SK-N-SH (cell line): Measurements from ENCODE around the gene RBBP7. TPM values are rescaled to one million over a fixed set of nuclear protein-coding genes. Genes with fewer than 3 reads are reported as not detected.
A peak's percentile ranks its signal among the peaks of the same experiment; 100 is the strongest.

Experiments used
- CTCF ChIA-PET: fragments of 300-600, 350-600 bp; formaldehyde crosslinking; extraction: SDS; loops from one replicate; lab custom pipeline; 2021; lab: Yijun Ruan, JAX
- POLR2A ChIA-PET: fragments of 350-600 bp; sonication (Branson Sonifier 250); formaldehyde crosslinking; extraction: SDS; loops from one replicate; lab custom pipeline; 2020; ENCODE audit warnings: antibody characterized with exemption, inconsistent platforms; lab: Yijun Ruan, JAX
- DNase-seq: peaks from one replicate; pipeline ENCODE4 v3.0.0; 2012
- H2AFZ ChIP-seq: fragments of 200-600 bp; sonication (generic); 2 replicates; pipeline ENCODE4 v1.8.1; 2016; ENCODE audit warnings: antibody characterized with exemption, mild to moderate bottlenecking, low read depth
- H3F3A ChIP-seq: fragments of 200-600 bp; sonication (generic); replicated peaks from 2 replicates; pipeline ENCODE3; 2016; ENCODE audit warnings: antibody characterized with exemption, mild to moderate bottlenecking; ENCODE audit not compliant: insufficient read depth
- H3K27ac ChIP-seq, 2 experiments: fragments of 200-500 bp in 1 of 2; fragments of 200-600 bp in 1 of 2; sonication (Bioruptor generic) in 1 of 2; sonication (generic), shearing (Covaris generic) in 1 of 2; 2 replicates each; pipeline versions ENCODE4 v1.5.1 to v1.6.1; 2014 to 2016; ENCODE audit warnings: low read depth in 2 of 2, inconsistent platforms in 1 of 2, low read length in 1 of 2, mild to moderate bottlenecking in 1 of 2, mixed read lengths in 1 of 2
- H3K27me3 ChIP-seq: fragments of 200-600 bp; sonication (generic), shearing (Covaris generic); 2 replicates; pipeline ENCODE4 v1.6.1; 2016; ENCODE audit warnings: mixed run types; ENCODE audit not compliant: insufficient read depth
- H3K36me3 ChIP-seq, 2 experiments: fragments of 200-500 bp in 1 of 2; fragments of 200-600 bp in 1 of 2; sonication (Bioruptor generic) in 1 of 2; sonication (generic) in 1 of 2; replicated peaks in 1 of 2; 2 replicates each; pipeline versions ENCODE3 to v1.5.1; 2014 to 2016; ENCODE audit warnings: low read length in 1 of 2, mild to moderate bottlenecking in 1 of 2; ENCODE audit not compliant: insufficient read depth in 2 of 2, control insufficient read depth in 1 of 2
- H3K4me1 ChIP-seq, 2 experiments: fragments of 200-500 bp in 1 of 2; fragments of 200-600 bp in 1 of 2; sonication (Bioruptor generic) in 1 of 2; sonication (generic), shearing (Covaris generic) in 1 of 2; 2 replicates each; pipeline versions ENCODE4 v1.5.1 to v1.6.1; 2014 to 2016; ENCODE audit warnings: low read depth in 1 of 2, low read length in 1 of 2, mixed run types in 1 of 2; ENCODE audit not compliant: insufficient read depth in 2 of 2, control insufficient read depth in 1 of 2
- H3K4me2 ChIP-seq: fragments of 200-600 bp; sonication (generic), shearing (Covaris generic); 2 replicates; pipeline ENCODE4 v1.6.1; 2017; ENCODE audit warnings: mixed run types
- H3K4me3 ChIP-seq, 2 experiments: fragments of 200-500 bp in 1 of 2; fragments of 200-600 bp in 1 of 2; sonication (Bioruptor generic) in 1 of 2; sonication (generic), shearing (Covaris generic) in 1 of 2; 2 replicates each; pipeline versions ENCODE4 v1.5.1 to v1.8.1; 2014 to 2016; ENCODE audit warnings: low read depth in 2 of 2, inconsistent platforms in 1 of 2, low read length in 1 of 2, mild to moderate bottlenecking in 1 of 2, mixed read lengths in 1 of 2, moderate library complexity in 1 of 2
- H3K79me2 ChIP-seq: fragments of 200-600 bp; sonication (generic); 2 replicates; pipeline ENCODE4 v1.8.1; 2017; ENCODE audit warnings: mild to moderate bottlenecking; ENCODE audit not compliant: insufficient read depth
- H3K9ac ChIP-seq: fragments of 200-600 bp; sonication (generic); 2 replicates; pipeline ENCODE4 v1.6.1; 2017; ENCODE audit warnings: mixed run types
- H3K9me2 ChIP-seq: fragments of 200-600 bp; sonication (generic); 2 replicates; pipeline ENCODE4 v1.6.1; 2017; ENCODE audit warnings: mixed run types
- H3K9me3 ChIP-seq: fragments of 200-600 bp; sonication (generic); 2 replicates; pipeline ENCODE4 v1.6.1; 2017; ENCODE audit warnings: mixed run types, mild to moderate bottlenecking, moderate library complexity
- H4K20me1 ChIP-seq: fragments of 200-600 bp; sonication (generic); 2 replicates; pipeline ENCODE4 v1.6.1; 2017; ENCODE audit warnings: mild to moderate bottlenecking, mixed run types; ENCODE audit not compliant: insufficient read depth
- ELF1 ChIP-seq: IDR thresholded peaks from 2 replicates; pipeline ENCODE4 v1.4.0; 2012
- EZH2phosphoT487 ChIP-seq: fragments of 200-600 bp; sonication (generic); IDR thresholded peaks from 2 replicates; pipeline ENCODE4 v1.6.1; 2017; ENCODE audit warnings: low read depth, mixed run types, mild to moderate bottlenecking, antibody characterized with exemption, moderate library complexity, borderline replicate concordance
- GABPA ChIP-seq: IDR thresholded peaks from 2 replicates; pipeline ENCODE4 v1.4.0; 2012; ENCODE audit warnings: low read depth, mild to moderate bottlenecking
- GATA2 ChIP-seq: sonication (generic); formaldehyde crosslinking; IDR thresholded peaks from 2 replicates; pipeline ENCODE4 v1.5.0; 2020; ENCODE audit warnings: mild to moderate bottlenecking, missing genetic modification reagents
- JUND ChIP-seq: IDR thresholded peaks from 2 replicates; pipeline ENCODE4 v1.4.0; 2012
- MEF2A ChIP-seq: IDR thresholded peaks from 2 replicates; pipeline ENCODE4 v1.4.0; 2012; ENCODE audit warnings: low read depth, borderline replicate concordance
- MXI1 ChIP-seq: IDR thresholded peaks from 2 replicates; pipeline ENCODE4 v1.6.1; 2012; ENCODE audit warnings: mild to moderate bottlenecking, low read depth, low read length, improper control_type of control experiment
- NFIC ChIP-seq: IDR thresholded peaks from 2 replicates; pipeline ENCODE4 v1.4.0; 2012; ENCODE audit warnings: borderline replicate concordance
- NRF1 ChIP-seq: IDR thresholded peaks from 2 replicates; pipeline ENCODE4 v1.6.1; 2012; ENCODE audit warnings: low read depth, mild to moderate bottlenecking, low read length
- POLR2AphosphoS5 ChIP-seq: IDR thresholded peaks from 2 replicates; pipeline ENCODE4 v1.6.1; 2012; ENCODE audit warnings: low read depth, low read length
- TAF1 ChIP-seq: IDR thresholded peaks from 2 replicates; pipeline ENCODE4 v1.6.1; 2012; ENCODE audit warnings: low read depth, mild to moderate bottlenecking, low read length, moderate library complexity, borderline replicate concordance
- TCF12 ChIP-seq: IDR thresholded peaks from 2 replicates; pipeline ENCODE4 v1.4.0; 2012
- TEAD4 ChIP-seq: IDR thresholded peaks from 2 replicates; pipeline ENCODE4 v1.4.0; 2012; ENCODE audit warnings: mild to moderate bottlenecking, borderline replicate concordance; ENCODE audit not compliant: insufficient read depth
- WGBS: methylation state at CpG from one replicate; pipeline ENCODE4 v1.1.6; 2017; ENCODE audit warnings: low lambda C conversion rate; 5-methylcytosine and 5-hydroxymethylcytosine counted together
- polyA plus RNA-seq, 3 experiments: library from polyadenylated mRNA; depleted of rRNA; stranded (reverse); fragments of >200 nt; gene quantifications; 2 replicates each; pipeline ENCODE4 v1.2.3, GENCODE V29; 2012
- TF ChIP-seq, protein P1 (sequence below): fragments of 150-350 bp; IDR thresholded peaks from 2 replicates; pipeline ENCODE4 v1.6.1; 2017; ENCODE audit warnings: antibody characterized with exemption, low read length, low read depth, borderline replicate concordance
- TF ChIP-seq, protein P2 (sequence below): fragments of 200-600 bp; sonication (generic); IDR thresholded peaks from 2 replicates; pipeline ENCODE4 v1.6.1; 2017; ENCODE audit warnings: antibody characterized with exemption, mild to moderate bottlenecking, moderate library complexity

Gene RBBP7
- polyA plus RNA-seq, 1 of the 3 experiments (the other 2 are of a cell fraction), result 172 TPM

DNA sequence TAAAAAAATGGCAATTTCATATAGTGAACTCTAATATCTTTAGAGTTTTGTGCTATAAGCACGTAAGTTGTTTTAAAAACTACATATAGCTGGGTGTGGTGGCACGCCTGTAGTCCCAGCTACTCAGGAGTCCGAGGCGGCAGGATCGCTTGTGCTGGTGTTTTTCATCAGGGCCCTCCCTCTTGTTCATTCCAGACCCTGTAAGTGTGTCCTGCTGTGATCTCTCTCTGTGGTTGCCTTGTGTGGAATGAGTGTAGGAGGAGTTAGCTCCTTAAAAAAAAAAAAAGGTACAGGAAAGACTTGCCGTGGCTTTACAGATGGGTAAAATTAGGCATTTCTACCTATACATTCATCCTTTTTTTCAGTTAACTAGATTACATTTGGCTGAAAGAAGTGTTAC, 35.4 kb downstream of the RBBP7 start:
- Histone ChIP-seq H3K9me3 (no peaks in the 10 kb centered on the region), H3K4me3 (no peak overlapping the region), H3K36me3 (peaks cover 42 to 76% of the 10 kb centered on the region in 2 experiments), H3K27me3 (no peaks in the 10 kb centered on the region), H4K20me1 (0 out of 2 replicates have a peak, but pooled peaks cover 8% of the 10 kb centered on the region), H2AFZ (no peak overlapping the region)
- POLR2A ChIA-PET, result no interaction called here
- DNase-seq, result no peak
- TF ChIP-seq GABPA (no peak), NRF1 (no peak), TAF1 (no peak), MEF2A (no peak), ELF1 (no peak), EZH2phosphoT487 (no peak), TCF12 (no peak), TEAD4 (no peak), JUND (no peak), MXI1 (no peak), GATA2 (CRISPR knock-in tag) (no peak), NFIC (no peak)
- TF ChIP-seq, protein P1, sequence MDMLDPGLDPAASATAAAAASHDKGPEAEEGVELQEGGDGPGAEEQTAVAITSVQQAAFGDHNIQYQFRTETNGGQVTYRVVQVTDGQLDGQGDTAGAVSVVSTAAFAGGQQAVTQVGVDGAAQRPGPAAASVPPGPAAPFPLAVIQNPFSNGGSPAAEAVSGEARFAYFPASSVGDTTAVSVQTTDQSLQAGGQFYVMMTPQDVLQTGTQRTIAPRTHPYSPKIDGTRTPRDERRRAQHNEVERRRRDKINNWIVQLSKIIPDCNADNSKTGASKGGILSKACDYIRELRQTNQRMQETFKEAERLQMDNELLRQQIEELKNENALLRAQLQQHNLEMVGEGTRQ, result no peak
- TF ChIP-seq, all 33 proteins: peak for 0
- Histone ChIP-seq H3K27ac (no peak overlapping the region), H3K9ac (no peak overlapping the region), H3K79me2 (no peaks in the 10 kb centered on the region), H3K4me2 (no peak overlapping the region), H3K4me1 (peaks cover 12 to 16% of the 10 kb centered on the region in 2 experiments; a peak in 3 of 4 replicates), H3F3A (peaks cover 11% of the 10 kb centered on the region), H3K9me2 (no peaks in the 10 kb centered on the region)
- WGBS, result 95% methylated on average over 6 of the region's 6 CpGs
- CTCF ChIA-PET, result interaction anchor here (1.1 to 3.1 kb wide), 2 partner anchors 9 to 58 kb away, joined by 3 to 12 read pairs; no protein-coding TSS in a partner anchor

DNA sequence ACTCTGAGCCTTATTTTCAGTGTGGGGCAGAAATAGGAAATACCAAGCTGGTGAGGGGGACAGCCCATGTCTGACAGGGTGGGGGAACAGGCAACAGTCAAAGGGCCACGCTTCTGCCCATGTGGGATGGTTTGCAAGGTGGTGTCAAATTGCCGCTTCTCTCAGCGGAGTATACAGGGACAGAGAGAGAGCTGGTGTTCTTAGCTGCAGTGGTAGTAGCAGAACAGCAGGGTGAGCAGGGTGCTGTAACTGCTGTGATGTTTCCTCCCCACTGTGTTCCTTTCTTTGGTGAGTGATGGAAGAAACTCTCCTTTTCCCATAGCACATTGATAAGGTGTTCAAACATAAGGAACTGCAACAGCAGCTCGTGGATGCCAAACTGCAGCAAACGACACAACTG, 37.9 kb downstream of the RBBP7 start:
- TF ChIP-seq TCF12 (no peak), POLR2AphosphoS5 (no peak)
- TF ChIP-seq, protein P2, sequence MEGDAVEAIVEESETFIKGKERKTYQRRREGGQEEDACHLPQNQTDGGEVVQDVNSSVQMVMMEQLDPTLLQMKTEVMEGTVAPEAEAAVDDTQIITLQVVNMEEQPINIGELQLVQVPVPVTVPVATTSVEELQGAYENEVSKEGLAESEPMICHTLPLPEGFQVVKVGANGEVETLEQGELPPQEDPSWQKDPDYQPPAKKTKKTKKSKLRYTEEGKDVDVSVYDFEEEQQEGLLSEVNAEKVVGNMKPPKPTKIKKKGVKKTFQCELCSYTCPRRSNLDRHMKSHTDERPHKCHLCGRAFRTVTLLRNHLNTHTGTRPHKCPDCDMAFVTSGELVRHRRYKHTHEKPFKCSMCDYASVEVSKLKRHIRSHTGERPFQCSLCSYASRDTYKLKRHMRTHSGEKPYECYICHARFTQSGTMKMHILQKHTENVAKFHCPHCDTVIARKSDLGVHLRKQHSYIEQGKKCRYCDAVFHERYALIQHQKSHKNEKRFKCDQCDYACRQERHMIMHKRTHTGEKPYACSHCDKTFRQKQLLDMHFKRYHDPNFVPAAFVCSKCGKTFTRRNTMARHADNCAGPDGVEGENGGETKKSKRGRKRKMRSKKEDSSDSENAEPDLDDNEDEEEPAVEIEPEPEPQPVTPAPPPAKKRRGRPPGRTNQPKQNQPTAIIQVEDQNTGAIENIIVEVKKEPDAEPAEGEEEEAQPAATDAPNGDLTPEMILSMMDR, result 0 out of 2 replicates have a peak, but pooled peaks have one; percentile 13
- TF ChIP-seq, all 33 proteins: peak for 1
- Histone ChIP-seq H3K9ac (no peak overlapping the region), H3K9me2 (no peaks in the 10 kb centered on the region), H3K27ac (no peak overlapping the region; a peak in 1 of 4 replicates), H3F3A (peaks cover 10% of the 10 kb centered on the region), H2AFZ (no peak overlapping the region), H3K4me3 (no peak overlapping the region), H3K4me2 (peak overlapping the region; percentile 27; the same call in 1 of the 2 replicates), H3K9me3 (no peaks in the 10 kb centered on the region), H3K27me3 (no peaks in the 10 kb centered on the region), H3K79me2 (no peaks in the 10 kb centered on the region), H3K36me3 (peaks cover 32 to 72% of the 10 kb centered on the region in 2 experiments), H3K4me1 (peaks cover 7 to 17% of the 10 kb centered on the region in 2 experiments; a peak in 3 of 4 replicates), H4K20me1 (no peaks in the 10 kb centered on the region)
- DNase-seq, result no peak
- POLR2A ChIA-PET, result no interaction called here
- CTCF ChIA-PET, result interaction anchor here (1.6 to 3.1 kb wide), 2 partner anchors 51 to 214 kb away, joined by 8 to 9 read pairs; no protein-coding TSS in a partner anchor
- WGBS, result 83% methylated on average over 5 of the region's 5 CpGs
